Central memory CD8-positive, alpha-beta T cell (primary cell): ENCODE measurements around the gene DTNBP1.

Source experiments
- ATAC-seq: fragments of 150-1000 bp; cut with Tn5 transposase; replicated peaks from 2 replicates; pipeline ENCODE4 v1.10.0; 2022; ENCODE audit warnings: mild to moderate bottlenecking, moderate FRiP score, moderate number of reproducible peaks; ENCODE audit not compliant: poor library complexity, severe bottlenecking; ENCODE audit errors: extremely low read depth
- DNase-seq, 2 donors: peaks; one replicate each; pipeline ENCODE4 v3.0.0; 2021; ENCODE audit warnings: low spot score in 2 of 2
- H3K27ac Mint-ChIP-seq: one replicate; pipeline ENCODE4 v1.8.0; 2022; ENCODE audit warnings: low read depth, mild to moderate bottlenecking, moderate library complexity, mixed read lengths
- H3K27me3 Mint-ChIP-seq: one replicate; pipeline ENCODE4 v1.8.0; 2022; ENCODE audit warnings: mixed read lengths
- H3K36me3 Mint-ChIP-seq: one replicate; pipeline ENCODE4 v1.8.0; 2022; ENCODE audit warnings: mild to moderate bottlenecking, moderate library complexity, mixed read lengths; ENCODE audit not compliant: insufficient read depth
- H3K4me1 Mint-ChIP-seq: one replicate; pipeline ENCODE4 v1.8.0; 2022; ENCODE audit warnings: mixed read lengths
- H3K4me3 Mint-ChIP-seq: one replicate; pipeline ENCODE4 v1.8.0; 2022; ENCODE audit warnings: mild to moderate bottlenecking, moderate library complexity, mixed read lengths
- H3K9me3 Mint-ChIP-seq: one replicate; pipeline ENCODE4 v1.8.0; 2022; ENCODE audit warnings: mixed read lengths

DTNBP1 gene

GRCh38 chr6:15500901-15501825 is 161.7 kb downstream of the DTNBP1 start:
- DNase-seq (no peak), ATAC-seq (no peak)
- Mint-ChIP-seq H3K4me3 (no peak overlapping the region), H3K36me3 (peaks cover 40% of the 10 kb centered on the region), H3K4me1 (peaks cover 11% of the 10 kb centered on the region), H3K9me3 (no peaks in the 10 kb centered on the region), H3K27me3 (no peaks in the 10 kb centered on the region), H3K27ac (peak overlapping the region; percentile 72)

DNA sequence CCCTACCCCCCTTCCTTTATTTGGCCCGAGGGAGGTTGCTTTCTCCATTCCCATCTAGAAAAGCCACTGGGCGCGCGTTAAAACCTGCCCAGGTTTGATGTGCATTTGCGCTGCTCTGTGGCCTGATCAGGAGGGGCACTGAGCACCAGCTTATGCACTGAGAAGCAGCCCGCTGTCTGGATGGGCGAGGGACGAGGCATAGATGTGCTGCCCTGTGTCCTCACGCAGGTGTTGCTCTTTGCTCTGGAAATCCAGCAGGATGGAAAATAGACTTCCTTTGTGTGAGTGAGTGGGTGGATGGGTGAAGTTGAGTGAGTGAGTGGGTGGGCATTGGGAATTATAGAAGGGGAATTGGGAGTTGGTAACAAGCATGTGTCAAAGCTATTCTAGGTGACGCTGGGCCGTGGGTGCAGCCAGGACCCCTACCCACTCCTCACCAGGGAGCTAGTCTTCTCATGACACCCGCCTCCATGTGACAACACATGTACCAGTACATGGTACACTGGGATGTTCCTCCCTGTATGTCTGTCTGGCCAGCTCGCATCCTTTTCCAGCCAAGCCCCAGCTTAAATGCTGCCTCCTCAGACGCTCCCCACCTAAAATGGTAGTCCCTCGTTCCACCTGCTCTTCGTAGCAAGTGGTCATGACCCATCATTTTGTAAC is 162.6 kb downstream of the DTNBP1 start:
- peak overlapping the region; percentile 72 for H3K27ac Mint-ChIP-seq

DNA sequence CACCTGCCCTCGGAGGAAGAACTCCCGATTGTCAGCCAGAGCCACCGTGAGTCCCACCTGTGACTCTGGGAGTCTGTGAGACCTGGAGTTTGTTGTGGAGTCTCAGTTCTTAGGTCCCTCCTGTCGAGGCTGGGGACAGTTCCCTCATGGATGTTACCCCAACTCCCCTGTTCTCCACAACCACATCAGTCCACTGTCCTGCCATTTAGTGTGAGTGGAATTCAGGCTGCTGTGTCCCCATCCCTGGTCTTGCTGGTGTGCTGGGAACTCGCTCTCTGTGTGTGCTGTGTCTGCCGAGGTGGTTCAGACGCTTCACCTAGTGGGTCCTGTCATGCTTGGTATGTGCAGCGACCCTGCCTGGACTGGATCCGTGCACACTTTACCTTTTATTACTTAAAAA is 163.2 kb downstream of the DTNBP1 start:
- Mint-ChIP-seq H3K36me3 (peaks cover 35% of the 10 kb centered on the region), H3K27ac (peak overlapping the region; percentile 72), H3K27me3 (no peaks in the 10 kb centered on the region), H3K9me3 (no peaks in the 10 kb centered on the region), H3K4me3 (no peak overlapping the region), H3K4me1 (peaks cover 11% of the 10 kb centered on the region)
- ATAC-seq (no peak), DNase-seq (no peak)

More for the DNA sequence above, 162.6 kb downstream of the DTNBP1 start:
- no peak for DNase-seq
- Mint-ChIP-seq H3K4me1 (peaks cover 11% of the 10 kb centered on the region), H3K4me3 (no peak overlapping the region), H3K27me3 (no peaks in the 10 kb centered on the region), H3K9me3 (no peaks in the 10 kb centered on the region), H3K36me3 (peaks cover 41% of the 10 kb centered on the region)
- ATAC-seq: no peak

DNA sequence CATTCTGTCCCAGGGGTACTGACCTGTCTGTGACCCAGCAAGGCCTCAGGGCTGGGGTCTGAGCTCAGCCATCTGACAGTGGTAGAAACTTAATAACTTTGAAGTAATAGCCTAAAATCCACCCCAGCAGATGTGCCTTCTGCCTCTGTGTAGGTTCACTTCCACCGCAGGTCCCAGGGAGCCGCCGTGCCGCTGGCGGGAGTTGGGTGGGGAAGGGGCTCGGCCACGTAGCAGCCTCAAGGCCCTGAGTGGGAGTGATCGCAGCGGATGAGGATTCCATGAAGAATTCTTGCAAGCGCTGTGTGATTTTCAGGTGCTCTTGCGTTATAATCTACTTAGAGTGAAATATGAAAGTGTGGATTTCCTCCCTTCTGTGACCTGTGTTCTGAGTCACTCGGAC is 163.7 kb downstream of the DTNBP1 start:
- H3K4me1 Mint-ChIP-seq: peaks cover 11% of the 10 kb centered on the region
- DNase-seq: no peak
- H3K36me3 Mint-ChIP-seq: peaks cover 33% of the 10 kb centered on the region
- ATAC-seq: no peak
- no peaks in the 10 kb centered on the region for H3K27me3 Mint-ChIP-seq
- H3K9me3 Mint-ChIP-seq: no peaks in the 10 kb centered on the region
- H3K27ac Mint-ChIP-seq: no peak overlapping the region
- no peak overlapping the region for H3K4me3 Mint-ChIP-seq

- DNase-seq: no peak
- Mint-ChIP-seq H3K9me3 (no peaks in the 10 kb centered on the region), H3K36me3 (peaks cover 36% of the 10 kb centered on the region), H3K4me1 (peaks cover 11% of the 10 kb centered on the region), H3K4me3 (no peak overlapping the region), H3K27me3 (no peaks in the 10 kb centered on the region), H3K27ac (no peak overlapping the region)
- ATAC-seq: no peak
Measured at GRCh38 chr6:15498640-15499039, 164.2 kb downstream of the DTNBP1 start.

- ATAC-seq (no peak), DNase-seq (no peak)
- peaks cover 24% of the 10 kb centered on the region for H3K4me1 Mint-ChIP-seq
- H3K27ac Mint-ChIP-seq: no peak overlapping the region
- H3K4me3 Mint-ChIP-seq: no peak overlapping the region
- H3K36me3 Mint-ChIP-seq: peaks cover 30% of the 10 kb centered on the region
- H3K9me3 Mint-ChIP-seq: no peaks in the 10 kb centered on the region
- H3K27me3 Mint-ChIP-seq: no peaks in the 10 kb centered on the region
Measured at GRCh38 chr6:15496345-15497131, 166.3 kb downstream of the DTNBP1 start.

GRCh38 chr6:15495375-15495901 is 167.4 kb downstream of the DTNBP1 start:
- Mint-ChIP-seq H3K4me1 (peaks cover 33% of the 10 kb centered on the region), H3K36me3 (peaks cover 25% of the 10 kb centered on the region), H3K27me3 (no peaks in the 10 kb centered on the region), H3K4me3 (no peak overlapping the region), H3K9me3 (no peaks in the 10 kb centered on the region), H3K27ac (no peak overlapping the region)
- ATAC-seq (no peak), DNase-seq (no peak)

- Mint-ChIP-seq H3K4me3 (no peak overlapping the region), H3K36me3 (peaks cover 18% of the 10 kb centered on the region), H3K9me3 (no peaks in the 10 kb centered on the region), H3K27me3 (no peaks in the 10 kb centered on the region), H3K27ac (no peak overlapping the region), H3K4me1 (peaks cover 46% of the 10 kb centered on the region)
- DNase-seq: no peak
- no peak for ATAC-seq
Measured at GRCh38 chr6:15493437-15494168, 169.2 kb downstream of the DTNBP1 start.

DNA sequence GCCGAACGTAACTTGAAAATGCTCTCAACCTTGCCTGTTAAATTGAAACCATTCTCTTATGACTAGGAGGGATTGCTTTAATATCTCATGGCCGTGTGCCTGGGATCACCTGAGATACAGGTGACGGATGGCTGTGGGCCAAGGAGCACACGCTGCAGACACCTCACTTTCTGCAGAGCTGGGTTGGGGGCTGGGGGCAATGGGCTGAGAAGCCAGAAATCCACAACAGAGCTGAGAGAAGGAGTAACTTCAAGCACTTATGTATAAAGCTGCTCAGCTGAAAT is 170.9 kb downstream of the DTNBP1 start:
- peaks cover 37% of the 10 kb centered on the region for H3K4me1 Mint-ChIP-seq
- no peak overlapping the region for H3K4me3 Mint-ChIP-seq
- H3K36me3 Mint-ChIP-seq: peaks cover 20% of the 10 kb centered on the region
- DNase-seq (no peak), ATAC-seq (no peak)
- H3K27ac Mint-ChIP-seq: no peak overlapping the region
- no peaks in the 10 kb centered on the region for H3K9me3 Mint-ChIP-seq
- no peaks in the 10 kb centered on the region for H3K27me3 Mint-ChIP-seq

GRCh38 chr6:15491255-15491985 is 171.4 kb downstream of the DTNBP1 start:
- Mint-ChIP-seq H3K4me3 (no peak overlapping the region), H3K27ac (no peak overlapping the region), H3K4me1 (peaks cover 37% of the 10 kb centered on the region), H3K27me3 (no peaks in the 10 kb centered on the region), H3K9me3 (no peaks in the 10 kb centered on the region), H3K36me3 (peaks cover 19% of the 10 kb centered on the region)
- ATAC-seq (peak; percentile 67), DNase-seq (peak; percentile 47 to 52)

- ATAC-seq (no peak), DNase-seq (no peak)
- Mint-ChIP-seq H3K36me3 (peaks cover 16% of the 10 kb centered on the region), H3K27me3 (no peaks in the 10 kb centered on the region), H3K4me3 (no peak overlapping the region), H3K27ac (peak overlapping the region; percentile 39), H3K9me3 (no peaks in the 10 kb centered on the region), H3K4me1 (peaks cover 37% of the 10 kb centered on the region)
Measured at GRCh38 chr6:15490242-15491100, 172.4 kb downstream of the DTNBP1 start.
